ENCODE measurements around the gene TIGD4.

DNA sequence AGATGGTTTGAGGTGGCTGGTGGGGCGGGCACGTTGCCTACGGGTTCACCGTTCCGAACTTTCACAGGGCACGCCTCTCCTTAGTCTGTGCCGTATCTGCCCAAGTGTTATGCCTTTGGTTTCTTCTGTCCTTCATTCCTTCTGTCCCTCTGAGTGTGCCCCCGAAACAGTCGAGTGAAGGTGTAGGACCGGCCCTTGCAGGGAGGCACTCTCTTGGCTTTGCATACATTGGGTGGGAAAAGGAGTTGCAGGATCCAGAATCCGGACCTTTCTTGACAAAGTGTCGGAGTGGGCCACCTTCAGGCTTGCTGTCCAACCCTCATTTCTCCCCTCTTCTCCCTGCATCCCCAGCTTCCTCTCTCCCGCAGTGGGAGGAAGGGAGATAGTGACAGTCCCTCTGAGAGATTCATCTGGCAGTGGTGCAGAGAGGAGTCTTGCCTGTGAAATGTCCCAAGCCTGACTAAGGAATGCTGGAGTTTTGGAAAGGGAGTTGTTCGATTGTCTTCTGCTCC, 793 bp upstream of the TIGD4 start:
- TF ChIP-seq, protein P1, sequence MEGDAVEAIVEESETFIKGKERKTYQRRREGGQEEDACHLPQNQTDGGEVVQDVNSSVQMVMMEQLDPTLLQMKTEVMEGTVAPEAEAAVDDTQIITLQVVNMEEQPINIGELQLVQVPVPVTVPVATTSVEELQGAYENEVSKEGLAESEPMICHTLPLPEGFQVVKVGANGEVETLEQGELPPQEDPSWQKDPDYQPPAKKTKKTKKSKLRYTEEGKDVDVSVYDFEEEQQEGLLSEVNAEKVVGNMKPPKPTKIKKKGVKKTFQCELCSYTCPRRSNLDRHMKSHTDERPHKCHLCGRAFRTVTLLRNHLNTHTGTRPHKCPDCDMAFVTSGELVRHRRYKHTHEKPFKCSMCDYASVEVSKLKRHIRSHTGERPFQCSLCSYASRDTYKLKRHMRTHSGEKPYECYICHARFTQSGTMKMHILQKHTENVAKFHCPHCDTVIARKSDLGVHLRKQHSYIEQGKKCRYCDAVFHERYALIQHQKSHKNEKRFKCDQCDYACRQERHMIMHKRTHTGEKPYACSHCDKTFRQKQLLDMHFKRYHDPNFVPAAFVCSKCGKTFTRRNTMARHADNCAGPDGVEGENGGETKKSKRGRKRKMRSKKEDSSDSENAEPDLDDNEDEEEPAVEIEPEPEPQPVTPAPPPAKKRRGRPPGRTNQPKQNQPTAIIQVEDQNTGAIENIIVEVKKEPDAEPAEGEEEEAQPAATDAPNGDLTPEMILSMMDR (conservative IDR thresholded peaks at IDR 0.05; ENCODE audit: low read depth, low read length) = no peak
- no peak for TF ChIP-seq EZH2 (IDR thresholded peaks at IDR 0.05; ENCODE audit: borderline replicate concordance, low read depth, low read length, poor library complexity, severe bottlenecking)

All from A673 (cell line).